SH-SY5Y (cell line): ENCODE measurements around the gene DKK1.

Experiments used
- GATA2 ChIP-seq: IDR thresholded peaks from 2 replicates; pipeline ENCODE4 v1.6.1; 2011; ENCODE audit warnings: mild to moderate bottlenecking, low read depth, low read length
- GATA3 ChIP-seq: IDR thresholded peaks from 2 replicates; pipeline ENCODE4 v1.6.1; 2011; ENCODE audit warnings: low read depth, mild to moderate bottlenecking, low read length, moderate library complexity

The DKK1 gene, protein sequence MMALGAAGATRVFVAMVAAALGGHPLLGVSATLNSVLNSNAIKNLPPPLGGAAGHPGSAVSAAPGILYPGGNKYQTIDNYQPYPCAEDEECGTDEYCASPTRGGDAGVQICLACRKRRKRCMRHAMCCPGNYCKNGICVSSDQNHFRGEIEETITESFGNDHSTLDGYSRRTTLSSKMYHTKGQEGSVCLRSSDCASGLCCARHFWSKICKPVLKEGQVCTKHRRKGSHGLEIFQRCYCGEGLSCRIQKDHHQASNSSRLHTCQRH

DNA sequence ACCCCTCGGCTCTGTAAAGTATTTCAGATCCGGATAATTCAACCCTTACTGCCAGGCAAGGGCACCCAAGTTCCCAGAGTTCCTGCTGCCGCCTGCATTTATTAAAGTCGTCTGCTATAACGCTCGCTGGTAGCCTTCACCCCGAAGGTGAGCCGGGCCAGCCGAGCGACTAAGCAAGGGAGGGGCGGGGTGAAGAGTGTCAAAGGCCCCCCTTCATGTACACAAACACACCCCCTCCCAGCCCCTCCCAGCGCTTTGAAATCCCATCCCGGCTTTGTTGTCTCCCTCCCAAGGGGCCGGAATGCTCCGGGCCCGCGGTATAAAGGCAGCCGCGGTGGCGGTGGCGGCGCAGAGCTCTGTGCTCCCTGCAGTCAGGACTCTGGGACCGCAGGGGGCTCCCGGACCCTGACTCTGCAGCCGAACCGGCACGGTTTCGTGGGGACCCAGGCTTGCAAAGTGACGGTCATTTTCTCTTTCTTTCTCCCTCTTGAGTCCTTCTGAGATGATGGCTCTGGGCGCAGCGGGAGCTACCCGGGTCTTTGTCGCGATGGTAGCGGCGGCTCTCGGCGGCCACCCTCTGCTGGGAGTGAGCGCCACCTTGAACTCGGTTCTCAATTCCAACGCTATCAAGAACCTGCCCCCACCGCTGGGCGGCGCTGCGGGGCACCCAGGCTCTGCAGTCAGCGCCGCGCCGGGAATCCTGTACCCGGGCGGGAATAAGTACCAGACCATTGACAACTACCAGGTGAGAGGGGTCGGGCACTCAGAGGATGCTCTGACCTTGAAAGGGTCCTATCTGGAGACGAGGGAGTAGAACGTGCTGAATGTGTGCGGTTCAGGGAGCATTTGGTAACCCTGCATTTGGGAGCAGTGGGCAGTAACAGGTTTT, at the start of gene DKK1:
TSS of gene DKK1 (plus strand) at position 349 of the 889 bp plus-strand sequence. CDS start at position 503, 154 bp downstream.
- no peak for TF ChIP-seq GATA2

DNA sequence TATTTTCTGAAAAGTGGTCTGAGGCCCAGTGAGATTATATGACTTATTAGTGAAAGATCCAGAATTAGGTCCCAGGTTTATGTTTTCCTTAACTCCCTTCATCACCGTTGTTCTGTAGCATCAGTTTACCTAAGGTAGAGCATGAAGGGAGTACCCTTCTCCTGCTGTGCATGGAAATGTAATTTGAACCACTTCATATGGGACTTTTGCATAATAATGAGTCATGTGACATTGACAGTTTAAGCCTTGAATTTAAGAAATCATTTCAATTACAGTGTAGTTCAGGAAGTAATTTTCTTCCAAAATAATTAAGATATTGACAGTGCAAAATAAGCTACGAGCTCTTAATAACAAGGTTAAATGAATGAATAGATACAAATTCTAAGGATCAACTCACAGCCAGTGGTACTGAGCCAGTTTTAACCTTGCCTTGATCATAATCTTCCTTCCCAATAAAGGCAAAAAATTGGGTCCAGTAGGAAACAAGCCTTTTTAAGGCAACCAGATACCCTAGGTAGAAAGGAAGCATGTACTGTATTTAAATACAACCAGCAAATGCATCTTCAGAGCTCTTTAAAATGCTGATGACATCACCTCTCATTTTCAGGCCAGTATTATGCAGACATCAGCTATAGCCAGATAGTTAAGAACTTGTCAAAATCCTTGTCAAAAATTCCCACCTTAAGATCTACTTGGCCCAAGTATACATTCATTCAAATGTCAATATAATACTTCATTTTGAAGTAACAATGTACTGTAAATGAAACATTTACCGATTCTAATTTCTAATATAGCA, 48.8 kb upstream of the DKK1 start:
- no peak for TF ChIP-seq GATA2
- no peak for TF ChIP-seq GATA3

- TF ChIP-seq GATA2: no peak
- no peak for TF ChIP-seq GATA3
These were observed 47.2 kb upstream of the DKK1 start for GRCh38 chr10:52266858-52267257.

GRCh38 chr10:52268790-52269189, 45.3 kb upstream of the DKK1 start:
- no peak for TF ChIP-seq GATA3
- no peak for TF ChIP-seq GATA2

- TF ChIP-seq GATA3 (no peak), GATA2 (no peak)
These were observed 44.8 kb upstream of the DKK1 start for GRCh38 chr10:52269233-52269632.

DNA sequence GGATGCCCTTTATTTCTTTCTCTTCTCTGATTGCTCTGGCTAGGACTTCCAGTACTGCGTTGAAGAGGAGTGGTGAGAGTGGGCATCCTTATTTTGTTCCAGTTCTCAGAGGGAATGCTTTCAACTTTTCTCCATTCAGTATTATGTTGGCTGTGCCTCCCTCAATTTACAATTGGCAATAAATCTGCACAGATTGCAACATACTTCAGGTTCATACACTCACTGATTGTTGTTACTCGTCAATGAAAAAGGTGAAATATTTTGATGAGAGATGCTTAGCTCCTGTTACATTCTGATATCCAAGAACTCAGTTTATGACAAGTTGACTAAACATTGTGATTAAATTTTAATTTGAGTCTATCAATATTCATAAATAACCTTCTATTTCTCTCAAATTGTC, 37.9 kb upstream of the DKK1 start:
- TF ChIP-seq GATA2 (no peak), GATA3 (no peak)

GRCh38 chr10:52276986-52277385, 37.1 kb upstream of the DKK1 start:
- TF ChIP-seq GATA2 (no peak), GATA3 (no peak)

DNA sequence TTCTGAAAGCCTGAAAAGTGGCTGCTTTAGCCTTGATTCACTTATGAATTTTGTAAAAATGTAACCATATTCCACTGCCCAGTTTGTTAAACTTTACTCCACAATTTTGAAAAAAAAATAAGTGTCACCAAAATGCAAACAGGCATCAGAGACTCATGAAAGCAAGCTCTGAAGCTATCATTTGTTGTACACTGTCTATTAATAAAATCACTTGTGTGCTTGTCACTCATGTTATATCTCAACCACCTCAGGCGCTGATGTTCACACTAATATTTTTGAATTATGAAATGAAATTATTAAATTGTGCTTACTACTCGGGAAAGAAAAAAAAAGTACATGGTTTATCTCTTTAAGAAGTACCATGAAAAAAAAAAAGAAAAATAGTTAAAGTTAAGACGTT, 34.5 kb upstream of the DKK1 start:
- TF ChIP-seq GATA3 (no peak), GATA2 (no peak)

DNA sequence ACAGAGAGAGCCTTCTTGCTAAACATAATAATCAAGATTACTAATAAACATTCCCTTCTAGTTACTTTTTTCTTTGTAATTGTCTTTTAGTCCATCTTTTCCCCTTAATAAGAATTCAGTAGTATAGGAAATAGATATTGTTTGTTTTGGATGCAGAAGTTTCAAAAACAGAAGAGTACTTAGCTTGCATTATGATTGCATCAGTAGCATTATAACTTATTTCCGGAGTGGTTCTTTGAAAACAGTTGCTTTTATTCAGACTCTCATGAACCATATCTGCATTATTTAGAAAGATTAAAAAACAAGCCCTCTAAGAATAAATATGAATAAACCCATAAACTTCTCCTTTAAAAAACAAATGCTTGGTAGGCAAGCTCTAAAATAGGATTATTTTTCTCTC, 34.0 kb upstream of the DKK1 start:
- TF ChIP-seq GATA2 (no peak), GATA3 (no peak)

DNA sequence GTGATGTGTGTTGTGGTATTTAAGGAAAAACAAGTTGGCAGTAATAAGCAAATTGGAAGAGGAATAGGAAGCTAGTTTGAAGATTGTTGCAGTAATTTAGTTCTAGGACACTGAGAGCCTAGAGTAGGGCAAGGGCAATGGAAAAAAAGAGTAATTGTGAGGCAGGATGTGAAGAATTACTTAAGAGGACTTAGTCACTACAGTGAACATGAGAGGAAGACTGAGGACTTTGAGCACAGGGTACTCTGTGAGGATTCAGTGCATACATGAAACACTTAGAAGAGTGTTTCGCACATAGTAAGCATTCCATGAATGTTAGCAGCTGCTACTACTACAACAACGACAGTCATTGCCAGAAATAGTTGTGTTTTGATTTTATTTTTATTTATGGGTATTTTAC, 30.9 kb upstream of the DKK1 start:
- TF ChIP-seq GATA2: no peak

GRCh38 chr10:52284416-52285013, 29.6 kb upstream of the DKK1 start:
- TF ChIP-seq GATA3: no peak
- TF ChIP-seq GATA2: no peak

DNA sequence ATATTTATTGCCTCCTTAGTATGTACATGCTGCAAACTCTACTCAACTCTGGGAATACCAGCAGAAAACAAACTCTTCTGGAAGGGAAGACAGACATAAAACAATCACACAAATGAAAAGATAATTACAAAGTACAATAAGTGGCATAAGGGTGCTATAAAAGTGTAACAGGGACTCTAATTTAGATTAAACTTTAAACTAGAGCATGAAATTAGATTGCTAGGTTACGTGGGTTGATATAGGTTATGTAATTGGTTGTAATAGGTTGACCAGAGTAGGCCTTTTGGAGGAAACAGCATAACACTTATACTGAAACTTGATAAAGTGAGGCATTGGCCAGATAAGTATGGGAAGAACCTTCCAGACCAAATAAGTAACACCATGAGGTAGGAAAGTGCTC, 26.2 kb upstream of the DKK1 start:
- no peak for TF ChIP-seq GATA2
- TF ChIP-seq GATA3: no peak

DNA sequence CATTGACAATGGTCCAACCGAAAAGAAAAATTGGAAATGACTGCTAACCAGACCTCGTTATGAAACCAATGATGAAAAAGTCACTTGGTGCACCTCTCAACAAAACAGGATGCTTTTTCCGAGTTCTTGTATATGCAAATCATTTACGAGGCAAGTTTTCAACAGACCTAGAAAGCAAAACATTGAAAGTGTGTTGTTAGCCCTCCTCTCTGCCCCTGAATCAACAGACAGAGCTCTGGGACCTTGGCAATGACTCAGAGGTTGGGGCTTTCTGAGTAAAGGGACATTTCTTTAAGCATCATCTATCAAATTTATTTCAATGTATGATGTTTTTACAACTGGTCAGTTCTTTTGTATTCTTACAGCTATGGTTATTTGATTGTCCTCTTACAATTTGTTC, 16.3 kb upstream of the DKK1 start:
- TF ChIP-seq GATA3: no peak
- TF ChIP-seq GATA2: no peak
